Measurements from ENCODE around the gene TMEM38B. TPM values are rescaled to one million over a fixed set of nuclear protein-coding genes. Genes with fewer than 3 reads are reported as not detected.
"Not testable (repeated sequence)": the region's sequence is repeated elsewhere in the genome, so short reads cannot be mapped to it uniquely, and the experiment has no call there.

Gene TMEM38B
- total and polyA plus RNA-seq, 5 donors: 32.4 to 88.9 (median 58.8) TPM

- H3K4me1 ChIP-seq (ENCODE audit: control insufficient read depth, insufficient read depth, low read length); H3K27me3 ChIP-seq (ENCODE audit: control insufficient read depth, insufficient read depth); DNase-seq; ATAC-seq; intact Hi-C loops (cut with DNase I); H3K27ac ChIP-seq (ENCODE audit: low read length); H3K9me3 ChIP-seq (ENCODE audit: control insufficient read depth, low read length); H3K4me3 ChIP-seq (ENCODE audit: low read length): not testable (repeated sequence)
- whole genome bisulfite sequencing: 94% methylated on average over 6 of the region's 6 CpGs
Measured at GRCh38 chr9:105783495-105783872, 89.1 kb downstream of the TMEM38B start.

DNA sequence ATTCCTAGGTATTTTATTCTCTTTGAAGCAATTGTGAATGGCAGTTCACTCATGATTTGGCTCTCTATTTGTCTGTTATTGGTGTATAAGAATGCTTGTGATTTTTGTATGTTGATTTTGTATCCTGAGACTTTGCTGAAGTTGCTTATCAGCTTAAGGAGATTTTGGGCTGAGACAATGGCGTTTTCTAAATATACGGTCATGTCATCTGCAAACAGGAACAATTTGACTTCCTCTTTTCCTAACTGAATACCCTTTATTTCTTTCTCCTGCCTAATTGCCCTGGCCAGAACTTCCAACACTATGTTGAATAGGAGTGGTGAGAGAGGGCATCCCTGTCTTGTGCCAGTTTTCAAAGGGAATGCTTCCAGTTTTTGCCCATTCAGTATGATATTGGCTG lies 92.5 kb downstream of the TMEM38B start:
- DNase-seq; H3K4me3 ChIP-seq (ENCODE audit: low read length); H3K27me3 ChIP-seq (ENCODE audit: control insufficient read depth, insufficient read depth); H3K4me1 ChIP-seq (ENCODE audit: control insufficient read depth, insufficient read depth, low read length); H3K27ac ChIP-seq (ENCODE audit: low read length); intact Hi-C loops (cut with DNase I); ATAC-seq; H3K9me3 ChIP-seq (ENCODE audit: control insufficient read depth, low read length): not testable (repeated sequence)
- 78% methylated on average over 2 of the region's 2 CpGs for WGBS

- H3K27me3 ChIP-seq (ENCODE audit: control insufficient read depth, insufficient read depth): no peaks in the 10 kb centered on the region
- WGBS: 80% methylated on average over 3 of the region's 3 CpGs
- H3K4me1 ChIP-seq (ENCODE audit: control insufficient read depth, insufficient read depth, low read length): no peaks in the 10 kb centered on the region
- H3K27ac ChIP-seq (ENCODE audit: low read length): no peak overlapping the region
- DNase-seq (no peak), ATAC-seq (no peak)
- H3K9me3 ChIP-seq (ENCODE audit: control insufficient read depth, low read length): no peaks in the 10 kb centered on the region
- H3K4me3 ChIP-seq (ENCODE audit: low read length): no peak overlapping the region
- intact Hi-C loops (cut with DNase I): no loop called here
Measured at GRCh38 chr9:105816202-105816744, 121.9 kb downstream of the TMEM38B start.

DNA sequence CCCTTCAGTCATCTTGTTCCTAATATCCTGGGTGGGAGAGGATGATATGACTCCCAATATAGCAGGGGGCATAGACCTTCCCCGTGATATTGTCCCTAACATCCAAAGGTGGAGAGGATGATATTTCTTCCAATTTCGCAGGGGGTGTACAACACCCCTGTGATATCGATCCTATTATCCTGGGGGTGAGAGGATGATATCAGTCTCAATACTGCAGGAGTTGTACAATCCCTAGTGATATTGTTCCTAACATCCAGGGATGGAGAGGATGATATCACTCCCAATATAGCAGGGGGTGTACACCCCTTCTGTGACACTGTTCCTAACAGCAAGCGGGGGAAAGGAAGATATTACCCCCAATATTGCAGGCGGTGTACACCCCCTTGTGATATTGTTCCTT lies 122.6 kb downstream of the TMEM38B start:
- intact Hi-C loops (cut with DNase I): no loop called here
- H3K4me1 ChIP-seq (ENCODE audit: control insufficient read depth, insufficient read depth, low read length): no peaks in the 10 kb centered on the region
- no peak overlapping the region for H3K4me3 ChIP-seq (ENCODE audit: low read length)
- ATAC-seq (no peak), DNase-seq (no peak)
- H3K9me3 ChIP-seq (ENCODE audit: control insufficient read depth, low read length): no peaks in the 10 kb centered on the region
- no peak overlapping the region for H3K27ac ChIP-seq (ENCODE audit: low read length)
- H3K27me3 ChIP-seq (ENCODE audit: control insufficient read depth, insufficient read depth): no peaks in the 10 kb centered on the region
- WGBS: 92% methylated on average over 5 of the region's 5 CpGs

DNA sequence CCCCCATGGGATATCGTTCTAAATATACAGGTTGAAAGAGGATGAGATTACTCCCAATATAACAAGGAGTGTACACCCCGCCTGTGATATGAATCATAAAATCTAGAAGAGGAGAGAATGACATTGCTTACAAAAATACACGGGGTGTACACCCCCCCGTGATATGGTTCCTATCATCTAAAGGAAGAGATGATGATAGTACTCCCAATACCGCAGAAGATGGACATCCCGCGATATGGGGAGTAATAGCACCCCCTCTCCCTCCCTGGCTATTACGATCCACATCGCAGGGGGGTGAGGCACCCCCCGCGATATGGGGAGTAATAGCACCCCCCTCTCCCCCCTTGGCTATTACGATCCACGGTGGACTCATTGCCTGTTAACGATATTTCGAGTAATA lies 124.6 kb downstream of the TMEM38B start:
- Histone ChIP-seq H3K4me3 (ENCODE audit: low read length) (no peak overlapping the region), H3K27me3 (ENCODE audit: control insufficient read depth, insufficient read depth) (no peaks in the 10 kb centered on the region), H3K9me3 (ENCODE audit: control insufficient read depth, low read length) (no peaks in the 10 kb centered on the region), H3K27ac (ENCODE audit: low read length) (no peak overlapping the region), H3K4me1 (ENCODE audit: control insufficient read depth, insufficient read depth, low read length) (no peaks in the 10 kb centered on the region)
- ATAC-seq (no peak), DNase-seq (no peak)
- 85% methylated on average over 15 of the region's 15 CpGs for WGBS
- intact Hi-C loops (cut with DNase I): no loop called here

- no peaks in the 10 kb centered on the region for H3K27me3 ChIP-seq (ENCODE audit: control insufficient read depth, insufficient read depth)
- H3K27ac ChIP-seq (ENCODE audit: low read length): no peak overlapping the region
- WGBS: 72% methylated on average over 23 of the region's 23 CpGs
- H3K4me1 ChIP-seq (ENCODE audit: control insufficient read depth, insufficient read depth, low read length): no peaks in the 10 kb centered on the region
- no peaks in the 10 kb centered on the region for H3K9me3 ChIP-seq (ENCODE audit: control insufficient read depth, low read length)
- intact Hi-C loops (cut with DNase I): no loop called here
- DNase-seq: no peak
- H3K4me3 ChIP-seq (ENCODE audit: low read length): no peak overlapping the region
- no peak for ATAC-seq
Measured at GRCh38 chr9:105822814-105823213, 128.5 kb downstream of the TMEM38B start.

Other genes with a start within 250 kb of the TMEM38B start
- 1 to 10 TPM; 2.9 to 5.3 (median 3.8) TPM for gene FSD1L, start 246.5 kb upstream of the TMEM38B start, total RNA-seq
- gene FSD1L, start 246.5 kb upstream of the TMEM38B start, polyA plus RNA-seq: 1.0 TPM
- 10 to 100 TPM in 1 of 4 donors, 1 to 10 TPM in 3; 7.4 to 11.2 (median 8.9) TPM for gene FKTN, start 136.4 kb upstream of the TMEM38B start, total RNA-seq
- gene FKTN, start 136.4 kb upstream of the TMEM38B start, polyA plus RNA-seq: 2.7 TPM
- gene TAL2, start 32.1 kb upstream of the TMEM38B start, total RNA-seq: not detected
- 0.16 TPM for gene TAL2, start 32.1 kb upstream of the TMEM38B start, polyA plus RNA-seq

Data from right cardiac atrium (tissue), 5 donors.